ENCODE results near the gene ZPLD1. TPM values are rescaled to one million over a fixed set of nuclear protein-coding genes. Genes with fewer than 3 reads are reported as not detected.

Gene ZPLD1
- total RNA-seq, 1 experiment from 2014 or later, result 0.17 TPM

- POLR2A ChIA-PET (ENCODE audit: low non-redundant PET), result no interaction called here
- no peaks in the 10 kb centered on the region for H3K4me1 ChIP-seq (ENCODE audit: insufficient read depth, low read length, poor library complexity, severe bottlenecking)
- CTCF ChIA-PET, result no interaction called here
- no peaks in the 10 kb centered on the region for H3K27me3 ChIP-seq (replicated peaks; ENCODE audit: insufficient read depth, low read depth, low read length, poor library complexity)
- H3K9me3 ChIP-seq (ENCODE audit: low read depth, low read length, poor library complexity, severe bottlenecking), result no peaks in the 10 kb centered on the region
- no TSS peak for BruUV-seq (replicated peaks)
- H3K4me3 ChIP-seq (ENCODE audit: low read depth, low read length, poor library complexity, severe bottlenecking), result no peak overlapping the region
- no peak for TF ChIP-seq CTCF (conservative IDR thresholded peaks at IDR 0.05; ENCODE audit: low read depth, low read length)
- TF ChIP-seq EZH2 (IDR thresholded peaks at IDR 0.05; ENCODE audit: borderline replicate concordance, low read depth, low read length, poor library complexity, severe bottlenecking), result no peak
- intact Hi-C loops (cut with micrococcal nuclease; ENCODE audit: unreplicated experiment), result no loop called here
- DNase-seq (ENCODE audit: low spot score), result no peak
- no peaks in the 10 kb centered on the region for H3K36me3 ChIP-seq (ENCODE audit: insufficient read depth, low read length, poor library complexity, severe bottlenecking)
- no peak overlapping the region for H3K27ac ChIP-seq (ENCODE audit: low read depth, low read length, poor library complexity, severe bottlenecking)
Measured at GRCh38 chr3:102410616-102411015, 24.2 kb upstream of the ZPLD1 start.

- no peak for DNase-seq (ENCODE audit: low spot score)
- no peak overlapping the region for H3K27ac ChIP-seq (ENCODE audit: low read depth, low read length, poor library complexity, severe bottlenecking)
- intact Hi-C loops (cut with micrococcal nuclease; ENCODE audit: unreplicated experiment), result no loop called here
- no peak for TF ChIP-seq CTCF (conservative IDR thresholded peaks at IDR 0.05; ENCODE audit: low read depth, low read length)
- no peak for TF ChIP-seq EZH2 (IDR thresholded peaks at IDR 0.05; ENCODE audit: borderline replicate concordance, low read depth, low read length, poor library complexity, severe bottlenecking)
- no TSS peak for BruUV-seq (replicated peaks)
- H3K9me3 ChIP-seq (ENCODE audit: low read depth, low read length, poor library complexity, severe bottlenecking), result no peaks in the 10 kb centered on the region
- no peaks in the 10 kb centered on the region for H3K36me3 ChIP-seq (ENCODE audit: insufficient read depth, low read length, poor library complexity, severe bottlenecking)
- no peaks in the 10 kb centered on the region for H3K4me1 ChIP-seq (ENCODE audit: insufficient read depth, low read length, poor library complexity, severe bottlenecking)
- ChIA-PET CTCF (no interaction called here), POLR2A (ENCODE audit: low non-redundant PET) (no interaction called here)
- no peaks in the 10 kb centered on the region for H3K27me3 ChIP-seq (replicated peaks; ENCODE audit: insufficient read depth, low read depth, low read length, poor library complexity)
- H3K4me3 ChIP-seq (ENCODE audit: low read depth, low read length, poor library complexity, severe bottlenecking), result no peak overlapping the region
Measured at GRCh38 chr3:102415553-102415952, 19.3 kb upstream of the ZPLD1 start.

GRCh38 chr3:102419786-102420185 is 15.0 kb upstream of the ZPLD1 start:
- H3K36me3 ChIP-seq (ENCODE audit: insufficient read depth, low read length, poor library complexity, severe bottlenecking), result no peaks in the 10 kb centered on the region
- H3K9me3 ChIP-seq (ENCODE audit: low read depth, low read length, poor library complexity, severe bottlenecking), result no peaks in the 10 kb centered on the region
- intact Hi-C loops (cut with micrococcal nuclease; ENCODE audit: unreplicated experiment), result no loop called here
- H3K27ac ChIP-seq (ENCODE audit: low read depth, low read length, poor library complexity, severe bottlenecking), result no peak overlapping the region
- no peak for TF ChIP-seq CTCF (conservative IDR thresholded peaks at IDR 0.05; ENCODE audit: low read depth, low read length)
- TF ChIP-seq EZH2 (IDR thresholded peaks at IDR 0.05; ENCODE audit: borderline replicate concordance, low read depth, low read length, poor library complexity, severe bottlenecking), result no peak
- no peak overlapping the region for H3K4me3 ChIP-seq (ENCODE audit: low read depth, low read length, poor library complexity, severe bottlenecking)
- no peaks in the 10 kb centered on the region for H3K4me1 ChIP-seq (ENCODE audit: insufficient read depth, low read length, poor library complexity, severe bottlenecking)
- no TSS peak for BruUV-seq (replicated peaks)
- CTCF ChIA-PET, result no interaction called here
- POLR2A ChIA-PET (ENCODE audit: low non-redundant PET), result no interaction called here
- DNase-seq (ENCODE audit: low spot score), result no peak
- no peaks in the 10 kb centered on the region for H3K27me3 ChIP-seq (replicated peaks; ENCODE audit: insufficient read depth, low read depth, low read length, poor library complexity)

Measured in A673 (cell line).